HG02840 (cell line): ENCODE measurements around the gene SNPH.
"Not testable (repeated sequence)": the region's sequence is repeated elsewhere in the genome, so short reads cannot be mapped to it uniquely, and the experiment has no call there.

Source experiments
- ATAC-seq: cut with Tn5 transposase; IDR thresholded peaks from one replicate; pipeline ENCODE4 v1.9.1; 2021; ENCODE audit warnings: mild to moderate bottlenecking, moderate library complexity, moderate number of reproducible peaks; ENCODE audit not compliant: unreplicated experiment, low FRiP score

Gene SNPH

DNA sequence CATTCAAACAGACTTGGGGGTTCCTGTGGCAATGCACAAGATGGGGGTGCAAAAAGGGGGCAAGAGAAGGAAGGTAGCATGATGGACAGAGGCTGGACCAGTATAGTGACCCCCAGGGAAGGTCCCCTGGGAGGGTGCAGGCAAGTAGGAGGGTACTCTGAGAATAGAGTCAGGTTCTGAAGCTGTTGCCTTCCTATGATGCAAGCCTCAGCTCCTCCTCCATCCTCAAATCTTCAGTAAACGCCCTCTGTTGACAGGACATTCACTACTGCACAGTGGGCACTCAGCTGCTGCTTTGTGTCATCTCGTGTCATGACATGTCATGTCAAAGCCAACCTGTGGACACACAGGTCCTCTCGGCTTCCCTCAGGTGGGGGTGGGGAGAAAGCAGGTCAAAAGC, 68.7 kb downstream of the SNPH start:
- ATAC-seq = no peak

DNA sequence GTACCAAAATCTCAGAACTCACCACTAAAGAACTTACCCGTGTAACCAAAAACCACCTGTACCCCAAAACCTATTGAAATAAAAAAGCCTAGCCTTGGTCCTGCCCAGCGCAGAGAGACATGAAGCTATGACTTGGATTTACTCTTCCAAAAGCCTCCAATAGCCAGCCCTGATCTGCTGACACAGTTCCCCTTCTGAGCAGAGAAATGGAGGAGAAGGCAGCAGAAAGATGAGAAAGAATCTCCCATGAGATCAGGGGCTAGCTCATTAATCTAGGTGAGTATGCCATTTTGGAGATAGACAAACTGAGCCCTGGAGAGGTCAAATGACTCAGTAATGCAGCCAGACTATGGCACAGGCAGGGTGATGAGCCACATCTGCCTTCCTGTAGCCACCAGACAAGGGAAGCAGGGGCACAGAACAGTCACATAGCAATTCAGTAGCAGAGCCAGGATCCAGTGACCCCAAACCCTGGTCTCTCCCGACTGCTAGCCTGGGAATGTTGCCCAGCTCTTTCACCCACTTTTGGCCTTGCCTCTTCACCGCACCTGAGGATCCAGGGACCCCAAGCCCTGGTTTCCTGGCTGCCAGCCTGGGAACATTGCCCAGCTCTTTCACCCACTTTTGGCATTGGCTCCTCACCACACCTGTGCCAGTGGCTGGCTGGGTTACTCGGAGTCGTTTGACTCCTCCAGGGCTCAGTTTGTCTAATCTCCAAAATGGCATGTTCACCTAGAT, 70.0 kb downstream of the SNPH start:
- no peak for ATAC-seq

DNA sequence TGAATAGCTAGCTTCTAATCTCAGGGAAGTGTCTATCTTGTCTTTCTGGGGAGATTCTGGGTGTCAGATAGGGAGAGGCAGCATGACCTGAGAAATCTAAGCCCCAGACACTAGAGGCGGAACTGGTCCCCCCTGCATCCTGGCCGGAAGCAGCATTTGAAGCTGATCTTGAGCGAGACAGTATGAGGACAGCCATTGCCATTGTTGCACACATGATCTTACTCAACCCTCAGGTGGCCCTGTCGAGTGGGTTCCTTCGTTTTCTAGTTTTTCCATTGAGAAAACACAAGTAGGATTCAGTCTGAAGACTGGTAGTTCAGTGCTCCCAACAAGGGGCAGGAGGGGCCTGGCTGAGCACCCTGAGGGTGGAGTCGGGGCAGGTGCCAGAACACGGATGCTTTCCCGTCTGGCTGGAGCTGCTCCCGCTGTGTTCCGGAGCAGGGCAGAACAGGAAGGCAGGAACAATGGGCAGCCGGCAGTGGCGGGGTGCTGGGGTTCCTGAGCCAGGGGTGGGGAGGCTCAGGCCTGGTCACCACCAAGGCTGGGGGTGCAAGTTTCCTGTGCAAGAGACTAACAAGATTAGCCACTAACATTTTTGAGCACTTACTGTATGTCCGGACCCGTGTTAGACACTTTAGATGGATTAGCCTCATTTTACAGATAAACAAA, 70.7 kb downstream of the SNPH start:
- no peak for ATAC-seq

DNA sequence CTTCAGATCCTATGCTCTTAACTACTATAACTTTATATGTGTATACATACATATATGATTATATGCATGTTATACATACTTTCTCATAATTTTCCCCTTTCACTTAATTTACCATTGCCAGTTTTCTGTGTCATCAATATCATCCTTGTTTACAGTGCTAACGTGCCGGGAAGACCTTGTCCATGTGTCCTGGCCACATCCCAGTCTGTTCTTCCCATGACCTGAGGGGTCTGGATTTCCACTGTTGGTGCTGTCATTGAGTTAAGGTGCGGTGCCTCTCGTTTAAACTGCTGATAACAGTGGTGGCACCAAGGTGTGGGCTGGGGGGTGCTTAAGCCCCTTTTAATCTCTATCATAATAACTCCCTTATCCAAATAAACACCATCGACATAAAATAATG, 71.3 kb downstream of the SNPH start:
- no peak for ATAC-seq

DNA sequence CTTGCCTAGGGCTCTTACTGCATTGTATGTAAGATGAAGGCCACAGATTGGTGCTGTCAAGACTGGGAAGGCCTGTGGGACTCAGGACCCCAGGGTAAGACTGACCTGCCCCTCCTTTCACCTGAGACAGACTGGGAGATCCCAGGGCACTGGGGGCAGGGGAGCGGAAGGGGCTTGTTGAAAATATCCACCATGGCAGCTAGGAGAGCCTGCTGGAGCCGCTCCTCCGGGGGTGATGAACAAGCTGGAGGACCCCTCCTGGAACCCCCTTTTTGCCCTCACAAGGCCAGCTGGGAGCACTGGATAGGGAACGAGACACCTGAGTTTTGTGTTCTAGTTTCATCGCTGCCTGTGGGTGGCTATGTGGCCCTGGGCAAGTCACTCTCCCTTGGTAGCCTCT, 72.0 kb downstream of the SNPH start:
- ATAC-seq = no peak

DNA sequence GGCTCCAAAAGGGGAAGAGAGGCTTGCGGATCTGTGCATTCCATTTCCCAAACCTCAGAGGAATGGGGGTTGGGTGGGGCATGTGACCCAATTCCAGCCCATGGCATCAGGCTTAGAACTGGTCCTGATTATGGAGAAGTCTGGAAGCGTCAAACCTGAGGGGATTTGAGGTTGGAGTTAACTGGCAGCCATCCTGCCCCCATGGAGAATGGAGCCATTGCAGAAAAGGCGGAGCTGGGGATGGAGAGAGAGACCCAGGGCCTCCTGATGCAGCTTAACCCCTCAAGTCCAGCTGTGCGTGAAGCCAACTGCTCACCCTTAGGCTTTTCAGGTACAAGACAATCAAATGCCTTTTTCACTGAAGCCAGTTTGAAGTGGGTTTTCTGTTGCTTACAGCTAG, 72.7 kb downstream of the SNPH start:
- no peak for ATAC-seq

DNA sequence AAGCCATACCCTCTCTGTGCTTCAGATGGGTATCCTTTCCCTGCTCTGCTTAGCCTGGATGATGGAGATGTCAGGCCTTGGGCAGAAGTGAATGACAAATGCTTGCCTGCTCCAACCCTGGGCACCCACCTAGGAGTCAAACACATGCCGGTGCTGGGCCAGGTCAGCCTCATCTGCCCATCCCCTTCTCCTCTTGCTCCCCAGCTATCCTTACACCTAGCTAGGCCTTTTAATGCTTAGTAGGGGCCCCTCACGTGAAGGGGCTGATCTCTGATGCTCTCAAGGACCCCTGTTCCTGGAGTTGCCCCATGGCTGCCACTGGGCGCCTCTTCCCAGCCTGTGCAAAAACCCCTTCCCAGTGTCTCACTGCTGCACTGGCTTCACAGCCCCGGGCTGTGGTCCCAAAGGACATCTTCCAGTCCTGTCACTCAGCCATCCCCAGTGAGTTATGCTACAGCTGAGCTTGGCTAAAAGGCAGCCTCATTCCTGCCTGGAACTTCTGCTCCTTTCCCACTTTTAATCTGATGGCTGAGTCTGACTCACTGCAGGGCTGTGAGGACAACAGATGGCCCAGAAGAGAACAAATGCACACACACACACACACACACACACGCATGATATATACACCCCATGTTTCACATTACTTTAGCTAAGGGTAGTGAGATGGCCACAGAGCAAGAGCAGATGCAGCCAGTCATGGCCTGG, 75.6 kb downstream of the SNPH start:
- no peak for ATAC-seq

DNA sequence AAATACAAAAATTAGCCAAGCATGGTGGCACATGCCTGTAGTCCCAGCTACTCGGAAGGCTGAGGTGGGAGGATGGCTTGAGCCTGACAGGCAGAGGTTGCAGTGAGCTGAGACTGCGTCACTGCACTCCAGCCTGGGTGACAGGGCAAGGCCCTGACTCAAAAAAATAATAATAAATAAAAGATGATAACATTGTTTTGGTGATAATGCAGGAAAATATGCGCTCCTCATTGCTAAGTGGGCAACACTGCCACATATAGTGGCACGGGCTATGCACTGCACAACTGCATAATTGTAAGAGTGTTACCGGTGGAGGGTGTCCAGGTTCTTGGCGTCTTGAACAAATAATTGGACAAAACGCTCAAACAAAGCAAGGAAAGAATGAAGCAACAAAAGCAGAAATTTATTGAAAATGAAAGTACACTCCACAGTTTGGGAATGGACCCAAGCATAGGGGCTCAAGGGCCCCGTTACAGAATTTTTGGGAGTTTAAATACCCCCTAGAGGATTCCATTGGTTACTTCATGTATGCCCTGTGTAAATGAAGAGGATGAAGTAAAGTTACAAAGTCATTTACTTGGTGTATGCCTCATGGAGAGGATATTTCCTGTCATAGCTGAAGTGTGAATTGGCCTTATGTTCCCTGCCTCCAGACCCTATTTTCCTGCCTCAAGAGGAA, 77.5 kb downstream of the SNPH start:
- not testable (repeated sequence) for ATAC-seq

DNA sequence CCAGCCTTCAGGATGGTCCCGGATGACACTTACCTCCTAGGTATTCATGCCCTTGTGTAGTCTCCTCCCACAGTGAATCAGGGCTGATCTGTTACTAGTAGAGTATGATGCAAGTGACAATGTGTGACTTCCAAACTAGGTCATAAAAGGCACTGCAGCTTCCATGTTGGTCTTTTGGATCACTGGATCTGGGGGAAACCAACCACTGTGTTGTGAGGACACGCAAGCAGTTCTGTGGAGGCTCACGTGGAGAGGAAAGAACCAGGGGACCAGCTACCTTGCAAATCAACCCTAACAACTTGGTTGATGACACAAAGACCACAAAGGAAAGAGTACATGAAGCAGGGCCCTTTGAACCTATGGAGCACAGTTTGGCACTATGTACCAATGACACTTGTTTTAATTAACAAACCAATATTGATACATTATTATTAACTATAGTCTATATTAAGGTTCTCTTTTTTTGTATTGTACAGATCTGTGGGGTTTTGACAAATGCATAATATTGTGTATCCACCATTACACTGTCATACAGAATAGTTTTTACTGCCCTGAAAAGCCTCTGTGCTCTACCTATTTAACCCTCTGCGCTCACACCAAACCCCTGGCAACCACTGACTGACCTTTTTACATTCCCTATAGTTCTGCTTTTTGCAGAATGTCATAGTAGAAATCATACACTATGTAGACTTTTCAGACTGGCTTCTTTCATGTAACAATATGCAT, 79.1 kb downstream of the SNPH start:
- ATAC-seq = no peak

DNA sequence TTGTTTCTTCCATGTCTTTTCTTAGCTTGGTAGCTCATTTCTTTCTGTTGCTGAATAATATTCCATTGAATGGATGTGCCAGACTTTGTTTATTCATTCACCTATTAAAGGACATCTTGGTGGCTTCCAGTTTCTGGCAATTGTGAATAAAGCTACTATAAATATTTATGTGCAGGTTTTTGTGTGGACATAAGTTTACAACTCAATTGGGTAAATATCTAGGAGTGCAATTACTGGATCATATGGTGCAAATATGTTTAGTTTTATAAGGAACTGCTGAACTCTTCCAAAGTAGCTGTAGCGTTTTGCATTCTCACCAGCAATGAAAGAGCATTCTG, 79.6 kb downstream of the SNPH start:
- ATAC-seq = no peak

DNA sequence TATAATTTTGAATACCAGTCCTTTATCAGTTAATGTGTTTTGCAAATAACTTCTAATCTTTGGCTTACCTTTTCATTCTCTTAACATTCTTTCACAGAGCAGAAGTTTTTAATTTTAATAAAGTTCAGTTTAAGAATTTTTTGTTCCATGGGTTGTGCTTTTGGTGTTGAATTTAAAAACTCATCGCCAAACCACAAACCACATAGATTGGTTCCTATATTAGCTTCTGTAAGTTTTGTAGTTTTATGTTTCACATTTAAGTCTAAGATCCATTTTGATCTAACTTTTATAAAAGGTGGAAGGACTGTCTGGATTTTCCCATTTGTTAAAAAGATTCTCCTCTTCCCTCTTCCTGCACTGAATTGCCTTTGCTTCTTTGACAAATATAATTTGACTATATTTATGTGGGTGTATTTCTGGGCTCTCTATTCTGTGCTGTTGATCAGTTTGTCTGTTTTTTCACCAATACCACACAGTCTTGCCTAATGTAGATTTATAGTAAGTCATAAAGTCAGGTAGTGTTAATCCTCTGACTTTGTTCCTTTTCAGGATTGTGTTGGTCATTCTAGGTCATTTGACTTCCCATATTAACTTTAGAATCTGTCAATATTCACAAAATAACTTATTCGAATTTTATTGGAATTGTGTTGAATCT, 80.3 kb downstream of the SNPH start:
- ATAC-seq = no peak

DNA sequence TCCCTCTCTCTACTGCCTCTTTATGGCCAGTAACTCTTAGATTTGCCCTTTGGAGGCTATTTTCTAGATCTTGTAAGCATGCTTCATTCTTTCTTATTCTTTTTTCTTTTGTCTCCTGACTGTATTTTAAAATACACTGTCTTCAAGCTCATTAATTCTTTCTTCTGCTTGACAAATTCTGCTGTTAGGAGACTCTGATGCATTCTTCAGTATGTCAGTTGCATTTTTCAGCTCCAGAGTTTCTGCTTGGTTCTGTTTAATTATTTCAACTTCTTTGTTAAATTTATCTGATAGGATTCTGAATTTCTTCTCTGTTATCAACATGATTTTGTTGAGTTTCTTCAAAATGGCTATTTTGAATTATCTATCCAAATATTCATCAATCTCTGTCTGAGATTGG, 87.9 kb downstream of the SNPH start:
- ATAC-seq = no peak

DNA sequence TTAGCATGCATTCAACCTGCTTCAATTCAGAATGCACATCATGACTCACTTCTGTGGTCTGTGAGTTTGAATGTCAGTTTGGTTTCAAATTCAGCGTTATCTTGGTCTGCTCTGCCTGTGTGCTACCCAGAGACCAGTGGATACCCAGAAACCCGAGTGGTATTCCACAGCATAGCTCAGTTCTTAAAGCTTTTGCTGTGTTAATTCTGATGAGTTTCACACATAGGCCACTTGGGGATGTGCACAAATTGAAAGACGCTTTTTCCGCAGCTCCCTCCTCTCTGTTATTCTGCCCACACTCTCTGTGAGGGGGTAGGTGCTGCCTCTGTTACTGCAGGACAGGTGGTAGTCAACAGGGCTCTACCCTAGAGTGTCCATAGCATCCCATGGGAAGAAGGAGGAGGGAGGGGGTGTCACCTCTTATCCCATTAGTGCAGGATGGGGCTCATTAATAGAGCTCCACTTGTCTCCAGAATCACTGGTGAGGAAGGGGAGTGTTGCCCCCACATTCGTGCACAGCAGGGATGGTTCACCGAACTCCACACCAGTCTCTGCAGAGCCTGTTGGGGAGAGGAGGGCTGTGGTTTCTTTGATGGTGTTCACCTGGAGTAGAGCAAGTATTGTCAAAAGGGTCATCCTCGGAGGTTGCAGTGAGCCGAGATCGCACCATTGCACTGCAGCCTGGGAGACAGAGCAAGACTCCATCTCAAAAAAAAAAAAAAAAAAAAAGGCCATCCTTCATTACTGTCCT, 92.0 kb downstream of the SNPH start:
- ATAC-seq = no peak
